CD4-positive, alpha-beta T cell treated with Interleukin-4 for 4 hours (primary cell): ENCODE data around the gene LIN7A.
"Not testable (repeated sequence)": the region's sequence is repeated elsewhere in the genome, so short reads cannot be mapped to it uniquely, and the experiment has no call there.

Experiments
- DNase-seq: peaks from one replicate; pipeline ENCODE4 v3.0.0-alpha.2; 2020

LIN7A gene

DNA sequence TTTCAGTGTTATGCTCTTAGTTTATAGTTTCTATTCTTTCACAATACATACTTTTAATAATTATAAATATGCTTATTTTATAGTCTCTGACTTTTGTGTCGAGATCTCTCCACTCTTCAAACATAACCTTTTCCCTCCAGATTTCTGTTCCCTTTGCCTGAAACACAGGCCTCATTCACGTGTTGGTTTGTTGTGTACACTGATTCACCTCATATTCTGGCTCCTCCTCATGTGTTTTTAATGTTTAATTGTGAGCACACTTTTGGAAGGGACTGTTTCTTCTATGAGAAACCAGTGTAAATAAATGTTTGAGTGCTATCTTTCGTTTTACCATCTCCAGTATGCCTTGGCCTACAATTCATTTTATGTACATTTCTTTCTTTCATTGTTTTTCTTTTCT is 20.1 kb downstream of the LIN7A start:
- DNase-seq: no peak

GRCh38 chr12:80912901-80913770 is 24.6 kb downstream of the LIN7A start:
- no peak for DNase-seq

- DNase-seq: no peak
Observed at GRCh38 chr12:80909370-80909769, 28.4 kb downstream of the LIN7A start.

GRCh38 chr12:80902711-80903110 is 35.0 kb downstream of the LIN7A start:
- DNase-seq: no peak

DNA sequence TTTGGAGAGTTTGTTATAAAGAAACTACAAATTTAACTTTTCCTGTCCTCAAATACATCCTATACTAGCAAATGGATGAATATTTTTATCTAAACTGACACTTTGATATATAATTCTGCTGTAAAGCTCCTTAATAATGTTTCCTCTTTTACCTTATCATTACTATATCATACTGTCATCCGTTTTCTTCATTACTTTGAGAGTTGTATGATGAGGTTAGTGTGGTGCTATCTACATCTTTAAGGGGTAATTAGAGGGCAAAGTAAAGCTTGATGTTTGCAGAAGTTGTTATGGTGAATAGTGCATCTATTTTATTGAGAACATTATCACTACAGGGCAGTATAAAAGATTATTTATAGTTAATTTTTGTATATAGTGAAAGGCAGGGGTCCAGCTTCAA is 36.1 kb downstream of the LIN7A start:
- DNase-seq: no peak

GRCh38 chr12:80895240-80895639 is 42.5 kb downstream of the LIN7A start:
- no peak for DNase-seq

- no peak for DNase-seq
Observed at GRCh38 chr12:80894179-80894578, 43.6 kb downstream of the LIN7A start.

DNA sequence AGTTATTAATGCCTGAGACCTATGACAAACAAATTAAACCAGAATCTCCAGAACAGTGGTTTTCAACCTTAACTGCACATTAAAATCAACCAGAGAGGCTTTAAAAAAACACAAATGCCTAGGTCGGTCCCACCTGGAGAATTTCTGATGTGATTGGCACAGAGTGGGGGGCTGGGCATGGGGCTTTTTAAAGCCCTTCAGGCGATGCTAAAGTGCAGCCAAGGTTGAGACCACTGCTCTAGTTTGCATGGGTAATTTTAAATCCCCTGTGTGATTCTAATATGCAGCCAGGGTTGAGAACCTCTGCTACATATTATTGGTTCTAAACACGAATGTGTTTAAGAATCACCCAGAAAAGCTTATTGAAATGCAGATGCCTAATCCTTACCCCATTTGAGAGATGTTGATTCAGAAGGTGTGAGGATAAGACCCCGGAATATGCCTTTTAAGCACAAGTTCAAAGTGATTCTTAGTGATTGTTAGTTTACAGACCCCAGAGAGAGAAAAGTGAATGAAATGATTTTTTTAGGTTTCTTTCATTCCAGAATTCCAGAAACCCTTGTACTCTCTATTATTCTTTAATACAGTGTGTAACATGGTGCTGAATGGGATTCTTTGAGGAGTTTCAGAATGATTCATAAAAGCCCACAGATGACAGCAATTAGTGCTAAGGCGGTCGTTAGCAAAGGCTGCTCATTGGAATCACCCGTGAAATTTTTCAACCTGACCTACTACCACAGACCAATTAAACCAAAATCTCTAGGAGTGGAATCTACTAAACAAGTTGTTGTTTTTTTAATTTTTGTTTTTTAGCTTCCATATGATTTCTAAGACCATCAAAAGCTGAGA is 44.9 kb downstream of the LIN7A start:
- DNase-seq: no peak

DNA sequence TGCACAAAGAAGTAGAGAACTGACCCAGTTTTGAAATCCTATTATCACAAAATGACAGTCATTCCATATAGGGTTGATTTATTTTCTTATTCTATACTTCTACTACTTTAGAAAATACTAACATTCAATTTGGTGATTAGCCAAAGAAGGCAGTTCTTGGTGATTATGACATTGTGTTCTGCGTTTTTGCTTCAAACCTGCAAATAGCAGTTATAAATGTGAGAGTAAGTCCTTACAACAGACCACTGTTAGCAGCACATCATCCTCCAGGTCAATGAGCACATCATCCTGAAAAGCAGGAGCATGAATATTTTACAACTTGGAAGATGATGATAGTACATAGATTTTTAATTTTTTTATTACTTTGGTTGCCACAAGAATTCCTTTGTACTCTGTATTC is 53.1 kb downstream of the LIN7A start:
- no peak for DNase-seq

GRCh38 chr12:80881106-80881505 is 56.6 kb downstream of the LIN7A start:
- DNase-seq: no peak

- not testable (repeated sequence) for DNase-seq
Observed at GRCh38 chr12:80878452-80878851, 59.3 kb downstream of the LIN7A start.

- no peak for DNase-seq
Observed at GRCh38 chr12:80877721-80878265, 59.9 kb downstream of the LIN7A start.

DNA sequence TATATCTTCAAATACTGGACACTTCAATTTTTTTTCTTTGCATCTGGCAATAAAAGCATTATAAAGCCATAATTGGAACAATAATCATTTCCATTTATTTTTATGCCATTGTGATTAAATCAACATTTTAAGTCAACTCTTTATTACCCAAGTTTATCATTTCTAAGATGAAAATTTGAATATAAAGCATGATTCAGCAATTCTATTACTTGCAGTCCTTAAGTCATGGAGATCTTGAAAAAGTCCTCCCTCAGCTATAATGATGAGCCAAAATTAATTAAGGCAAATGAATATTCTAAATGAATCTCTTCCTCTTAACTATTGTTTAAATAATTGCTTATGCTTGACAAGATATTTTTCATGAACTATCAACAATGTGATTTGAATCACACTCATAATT is 65.7 kb downstream of the LIN7A start:
- no peak for DNase-seq

- no peak for DNase-seq
Observed at GRCh38 chr12:80869264-80869663, 68.5 kb downstream of the LIN7A start.

GRCh38 chr12:80868576-80868975 is 69.2 kb downstream of the LIN7A start:
- DNase-seq: no peak

GRCh38 chr12:80867941-80868340 is 69.8 kb downstream of the LIN7A start:
- no peak for DNase-seq

DNA sequence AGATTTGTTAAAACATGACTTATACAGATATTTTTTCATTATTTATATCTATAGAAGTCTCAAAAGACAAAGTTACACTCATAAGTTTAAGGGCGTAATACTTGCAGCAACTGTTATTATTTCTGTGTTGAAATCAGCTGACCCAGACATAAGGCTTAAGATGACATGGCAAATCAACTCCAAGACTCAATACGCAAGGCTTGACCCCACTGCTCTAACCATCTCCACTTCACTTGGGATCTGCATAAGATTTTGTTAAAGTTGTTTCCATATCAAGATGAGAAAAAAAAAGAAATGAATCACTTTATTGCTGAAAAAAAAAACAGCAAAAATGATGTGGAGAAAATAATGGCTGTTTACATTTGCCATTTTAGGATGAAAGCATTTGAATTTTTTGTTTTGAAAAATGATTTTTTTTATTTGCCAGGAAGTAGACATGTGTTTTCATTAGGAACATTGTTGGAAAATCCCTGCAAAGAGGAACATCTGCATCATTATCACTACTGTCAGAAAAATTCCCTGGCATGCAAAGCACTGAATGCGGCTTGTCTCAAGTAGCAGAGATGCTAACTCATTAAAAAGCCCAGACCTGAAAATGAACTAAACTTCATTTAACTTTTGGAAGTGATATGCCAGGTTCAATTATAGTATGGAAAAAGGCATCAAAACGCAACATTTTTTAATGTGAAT is 73.5 kb downstream of the LIN7A start:
- DNase-seq: no peak

DNA sequence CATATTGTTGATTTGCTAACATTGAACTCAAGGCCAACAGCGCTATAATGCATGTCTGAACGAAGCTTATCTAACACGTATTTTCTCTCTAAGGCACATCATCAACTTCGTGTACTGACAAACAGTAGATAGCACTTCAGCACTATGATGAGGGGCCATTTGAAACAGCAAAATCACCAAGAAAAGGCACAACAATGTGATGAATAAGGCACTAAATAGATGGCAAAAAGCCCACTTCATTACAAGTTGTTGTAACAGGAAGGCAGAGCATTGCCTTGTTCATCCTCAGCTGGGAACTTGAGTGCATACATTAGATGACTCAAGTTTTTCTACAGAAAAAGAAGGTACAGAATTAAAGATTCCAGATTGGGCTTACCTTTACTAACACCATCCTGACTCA is 75.2 kb downstream of the LIN7A start:
- DNase-seq: no peak

- no peak for DNase-seq
Observed at GRCh38 chr12:80861641-80862378, 75.9 kb downstream of the LIN7A start.

GRCh38 chr12:80860928-80861327 is 76.8 kb downstream of the LIN7A start:
- DNase-seq: no peak

DNA sequence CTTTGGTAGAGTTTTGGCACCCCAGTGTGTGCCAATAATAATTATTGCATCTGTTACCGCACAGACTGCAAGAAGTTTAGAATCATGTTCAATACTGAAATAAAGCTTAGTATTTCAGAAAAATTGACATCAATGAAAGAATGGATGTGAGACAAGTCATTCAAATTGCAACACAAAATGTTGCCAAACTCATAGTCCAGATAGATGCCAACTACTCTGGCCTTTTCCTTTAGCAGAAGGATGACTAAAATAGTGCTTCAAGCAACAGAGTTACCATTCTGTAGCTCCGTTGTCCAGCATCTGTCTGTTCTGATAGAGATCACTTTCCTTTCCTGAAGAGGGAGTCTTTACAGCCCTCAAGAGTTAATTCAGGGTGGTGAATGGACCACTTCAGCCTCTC is 77.5 kb downstream of the LIN7A start:
- DNase-seq: no peak

- DNase-seq: no peak
Observed at GRCh38 chr12:80858356-80858755, 79.4 kb downstream of the LIN7A start.
